GM19395 (cell line): ENCODE results near the gene DAPK1.
"Not testable (repeated sequence)": the region's sequence is repeated elsewhere in the genome, so short reads cannot be mapped to it uniquely, and the experiment has no call there.

ENCODE experiments used
- ATAC-seq: cut with Tn5 transposase; IDR thresholded peaks from one replicate; pipeline ENCODE4 v1.9.1; 2021; ENCODE audit warnings: mild to moderate bottlenecking, moderate library complexity; ENCODE audit not compliant: unreplicated experiment

DAPK1 gene

GRCh38 chr9:87540444-87541105, 42.9 kb downstream of the DAPK1 start:
- no peak for ATAC-seq

GRCh38 chr9:87541663-87542062, 44.0 kb downstream of the DAPK1 start:
- no peak for ATAC-seq

GRCh38 chr9:87542141-87542540, 44.5 kb downstream of the DAPK1 start:
- no peak for ATAC-seq

GRCh38 chr9:87543251-87543650, 45.6 kb downstream of the DAPK1 start:
- ATAC-seq: no peak

GRCh38 chr9:87545858-87546257, 48.2 kb downstream of the DAPK1 start:
- ATAC-seq: no peak

- no peak for ATAC-seq
Measured at GRCh38 chr9:87546704-87547103, 49.0 kb downstream of the DAPK1 start.

GRCh38 chr9:87547671-87548081, 50.0 kb downstream of the DAPK1 start:
- no peak for ATAC-seq

- ATAC-seq: no peak
Measured at GRCh38 chr9:87548159-87548558, 50.5 kb downstream of the DAPK1 start.

GRCh38 chr9:87549088-87549487, 51.4 kb downstream of the DAPK1 start:
- not testable (repeated sequence) for ATAC-seq

- no peak for ATAC-seq
Measured at GRCh38 chr9:87549791-87550190, 52.1 kb downstream of the DAPK1 start.

- no peak for ATAC-seq
Measured at GRCh38 chr9:87550253-87550954, 52.7 kb downstream of the DAPK1 start.

- no peak for ATAC-seq
Measured at GRCh38 chr9:87551772-87552217, 54.1 kb downstream of the DAPK1 start.

- ATAC-seq: no peak
Measured at GRCh38 chr9:87554171-87554910, 56.7 kb downstream of the DAPK1 start.

- no peak for ATAC-seq
Measured at GRCh38 chr9:87554976-87555375, 57.3 kb downstream of the DAPK1 start.

- ATAC-seq: no peak
Measured at GRCh38 chr9:87556039-87556438, 58.4 kb downstream of the DAPK1 start.

GRCh38 chr9:87556821-87557220, 59.2 kb downstream of the DAPK1 start:
- no peak for ATAC-seq

GRCh38 chr9:87557996-87558395, 60.3 kb downstream of the DAPK1 start:
- ATAC-seq: peak; percentile 44

- no peak for ATAC-seq
Measured at GRCh38 chr9:87558606-87559190, 61.0 kb downstream of the DAPK1 start.

GRCh38 chr9:87562062-87562461, 64.4 kb downstream of the DAPK1 start:
- ATAC-seq: no peak

GRCh38 chr9:87562530-87563170, 65.0 kb downstream of the DAPK1 start:
- ATAC-seq: no peak

GRCh38 chr9:87564111-87564510, 66.4 kb downstream of the DAPK1 start:
- peak; percentile 48 for ATAC-seq
